ENCODE data around the gene EYA2.

DNA sequence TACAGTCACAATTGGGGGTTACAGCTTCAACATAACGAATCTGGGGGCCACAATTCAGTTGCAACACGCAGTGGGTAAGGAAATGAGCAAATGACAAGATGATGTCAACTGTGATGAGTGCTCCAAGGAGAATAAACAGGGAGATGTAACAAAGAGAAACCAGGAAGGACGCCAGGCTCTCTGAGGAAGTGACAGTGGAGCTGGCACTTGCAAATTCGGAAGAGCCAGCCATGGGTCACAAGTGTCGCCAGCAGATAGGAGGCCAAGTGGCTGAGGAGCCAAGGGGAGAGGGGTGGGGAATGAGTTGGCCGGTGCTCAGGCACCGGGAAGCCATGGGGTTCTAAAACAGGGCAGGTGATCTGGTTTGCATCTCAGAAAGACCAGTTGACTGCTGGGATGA lies 136.4 kb downstream of the EYA2 start:
- TF ChIP-seq ARNTL (CRISPR knock-in tag; IDR thresholded peaks at IDR 0.05; ENCODE audit: borderline replicate concordance, low read depth) (no peak), BACH2 (CRISPR knock-in tag; IDR thresholded peaks at IDR 0.05; ENCODE audit: borderline replicate concordance) (no peak), RARB (CRISPR knock-in tag; IDR thresholded peaks at IDR 0.05) (no peak)

Data from SK-N-SH treated with all-trans-retinoic acid at 6 μM for 48 hours (cell line).